PFSK-1 (cell line): Measurements from ENCODE around the gene LRFN2.

Source experiments
- FOXP2 ChIP-seq: optimal IDR thresholded peaks from 2 replicates; pipeline ENCODE3; 2011; ENCODE audit warnings: borderline replicate concordance, control low read depth, inconsistent platforms; ENCODE audit not compliant: insufficient read depth; ENCODE audit errors: extremely low read length, extremely low read depth
- POLR2AphosphoS5 ChIP-seq: IDR thresholded peaks from 2 replicates; pipeline ENCODE4 v1.6.1; 2012; ENCODE audit warnings: low read depth, mild to moderate bottlenecking, control low read depth, low read length, moderate library complexity
- REST ChIP-seq, 2 experiments: IDR thresholded peaks; 2 replicates each; pipeline versions ENCODE4 v1.6.1 to v1.8.0; 2011 to 2012; ENCODE audit warnings: low read depth in 2 of 2, low read length in 2 of 2, control low read depth in 1 of 2, inconsistent platforms in 1 of 2, mild to moderate bottlenecking in 1 of 2, moderate library complexity in 1 of 2; ENCODE audit not compliant: insufficient read depth in 1 of 2
- SIN3A ChIP-seq: IDR thresholded peaks from 2 replicates; pipeline ENCODE4 v1.6.1; 2012; ENCODE audit warnings: mild to moderate bottlenecking, low read length, moderate library complexity, borderline replicate concordance; ENCODE audit not compliant: insufficient read depth
- TAF1 ChIP-seq: IDR thresholded peaks from 2 replicates; pipeline ENCODE4 v1.6.1; 2012; ENCODE audit warnings: low read length, control low read depth, borderline replicate concordance; ENCODE audit not compliant: insufficient read depth

GRCh38 chr6:40362859-40363258 lies 224.3 kb downstream of the LRFN2 start:
- TF ChIP-seq TAF1 = no peak
- no peak for TF ChIP-seq SIN3A
- no peak for TF ChIP-seq REST (IDR thresholded peaks at IDR 0.05; ENCODE audit: insufficient read depth in 1 of 2, low read depth in 2 of 2, low read length in 2 of 2)
- no peak for TF ChIP-seq POLR2AphosphoS5
- no peak for TF ChIP-seq FOXP2
